Left ventricle myocardium inferior (tissue), 1 donor: Measurements from ENCODE around the gene FGD5. TPM values are rescaled to one million over a fixed set of nuclear protein-coding genes. Genes with fewer than 3 reads are reported as not detected.

Source experiments
- DNase-seq: peaks from one replicate; pipeline ENCODE4 v3.0.0-alpha.2; 2020
- H3K27ac ChIP-seq: fragments of 200-600 bp; replicated peaks from 2 replicates; pipeline ENCODE4 v1.8.0; 2021
- H3K27me3 ChIP-seq: fragments of 200-600 bp; 2 replicates; pipeline ENCODE4 v1.8.0; 2021; ENCODE audit warnings: low read depth
- H3K36me3 ChIP-seq: fragments of 200-600 bp; 2 replicates; pipeline ENCODE4 v1.8.0; 2021
- H3K4me1 ChIP-seq: fragments of 200-600 bp; 2 replicates; pipeline ENCODE4 v1.8.0; 2021
- H3K4me3 ChIP-seq: fragments of 200-600 bp; 2 replicates; pipeline ENCODE4 v1.8.0; 2021; ENCODE audit warnings: mild to moderate bottlenecking, moderate library complexity
- H3K9me3 ChIP-seq: fragments of 200-600 bp; replicated peaks from 2 replicates; pipeline ENCODE4 v1.8.0; 2021
- intact Hi-C: fragments of 100-400 bp; cut with micrococcal nuclease; formaldehyde crosslinking; loops from one replicate; pipeline ENCODE4 v1.11.0; 2022
- total RNA-seq: library from RNA; stranded (reverse); fragmentation: NEBNext Ultra II Directional; extraction: Animal tissue kit (Norgen Biotek cat#: 25700); gene quantifications from one replicate; pipeline ENCODE4 v1.2.1, GENCODE V29; 2021
- TF ChIP-seq, protein P1 (sequence below): fragments of 200-600 bp; IDR thresholded peaks from 2 replicates; pipeline ENCODE4 v1.8.0; 2021; ENCODE audit warnings: antibody characterized with exemption, mild to moderate bottlenecking, borderline replicate concordance
- donor health status: DM: no; HTN: yes; CAD: no; lungs with severe emphysema.

The FGD5 gene
- total RNA-seq, 1 donor from 2014 or later = 13.9 TPM

DNA sequence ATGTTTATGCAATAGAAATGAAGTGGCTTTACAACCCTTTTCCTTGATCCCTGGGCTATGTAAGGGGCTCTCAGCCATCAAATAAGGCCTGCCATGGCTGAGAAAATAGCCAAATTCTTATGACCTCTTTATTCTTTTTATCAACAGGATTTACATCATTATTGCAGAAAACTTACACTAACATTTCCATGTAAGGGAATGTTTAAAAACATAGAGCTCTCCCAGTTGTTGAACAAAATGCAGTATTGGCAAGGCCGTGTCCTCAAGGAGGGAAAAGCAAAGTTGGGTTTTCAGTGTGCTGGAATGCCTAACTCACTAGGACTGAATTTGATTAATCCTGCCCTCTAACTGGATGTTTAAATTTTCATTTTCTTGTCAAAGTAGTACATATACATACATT lies 150.9 kb downstream of the FGD5 start:
- H3K27ac ChIP-seq = no peak overlapping the region
- H3K9me3 ChIP-seq = peaks cover 8% of the 10 kb centered on the region
- H3K4me1 ChIP-seq = peaks cover 6% of the 10 kb centered on the region
- intact Hi-C loops = no loop called here
- TF ChIP-seq, protein P1, sequence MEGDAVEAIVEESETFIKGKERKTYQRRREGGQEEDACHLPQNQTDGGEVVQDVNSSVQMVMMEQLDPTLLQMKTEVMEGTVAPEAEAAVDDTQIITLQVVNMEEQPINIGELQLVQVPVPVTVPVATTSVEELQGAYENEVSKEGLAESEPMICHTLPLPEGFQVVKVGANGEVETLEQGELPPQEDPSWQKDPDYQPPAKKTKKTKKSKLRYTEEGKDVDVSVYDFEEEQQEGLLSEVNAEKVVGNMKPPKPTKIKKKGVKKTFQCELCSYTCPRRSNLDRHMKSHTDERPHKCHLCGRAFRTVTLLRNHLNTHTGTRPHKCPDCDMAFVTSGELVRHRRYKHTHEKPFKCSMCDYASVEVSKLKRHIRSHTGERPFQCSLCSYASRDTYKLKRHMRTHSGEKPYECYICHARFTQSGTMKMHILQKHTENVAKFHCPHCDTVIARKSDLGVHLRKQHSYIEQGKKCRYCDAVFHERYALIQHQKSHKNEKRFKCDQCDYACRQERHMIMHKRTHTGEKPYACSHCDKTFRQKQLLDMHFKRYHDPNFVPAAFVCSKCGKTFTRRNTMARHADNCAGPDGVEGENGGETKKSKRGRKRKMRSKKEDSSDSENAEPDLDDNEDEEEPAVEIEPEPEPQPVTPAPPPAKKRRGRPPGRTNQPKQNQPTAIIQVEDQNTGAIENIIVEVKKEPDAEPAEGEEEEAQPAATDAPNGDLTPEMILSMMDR = no peak
- no peak for DNase-seq
- peaks cover 51% of the 10 kb centered on the region for H3K36me3 ChIP-seq
- no peak overlapping the region for H3K4me3 ChIP-seq
- H3K27me3 ChIP-seq = no peaks in the 10 kb centered on the region

DNA sequence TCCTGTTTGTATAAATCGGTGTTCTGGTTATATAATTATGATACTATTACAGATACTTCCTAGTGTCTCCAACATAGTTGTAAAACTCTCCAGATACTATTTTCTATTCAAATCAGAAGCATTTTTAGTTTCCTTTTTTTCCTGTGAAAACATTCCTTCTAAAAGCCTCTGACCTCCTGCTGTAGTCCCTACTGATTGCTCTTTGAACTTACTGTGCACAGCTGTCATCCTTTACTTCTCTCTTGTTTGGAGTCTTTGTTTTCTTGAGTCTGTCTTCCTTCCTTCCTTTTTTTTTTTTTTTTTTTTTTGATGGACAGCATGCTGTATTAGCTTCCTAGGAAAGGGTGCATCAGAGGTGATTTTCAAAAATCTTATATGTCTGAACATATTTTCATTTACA lies 157.6 kb downstream of the FGD5 start:
- Histone ChIP-seq H3K4me1 (peaks cover 28% of the 10 kb centered on the region), H3K27ac (peak overlapping the region; percentile 34), H3K4me3 (no peak overlapping the region), H3K27me3 (no peaks in the 10 kb centered on the region), H3K9me3 (no peaks in the 10 kb centered on the region), H3K36me3 (peaks cover 27% of the 10 kb centered on the region)
- no peak for DNase-seq
- TF ChIP-seq, protein P1 = no peak
- intact Hi-C loops = no loop called here

DNA sequence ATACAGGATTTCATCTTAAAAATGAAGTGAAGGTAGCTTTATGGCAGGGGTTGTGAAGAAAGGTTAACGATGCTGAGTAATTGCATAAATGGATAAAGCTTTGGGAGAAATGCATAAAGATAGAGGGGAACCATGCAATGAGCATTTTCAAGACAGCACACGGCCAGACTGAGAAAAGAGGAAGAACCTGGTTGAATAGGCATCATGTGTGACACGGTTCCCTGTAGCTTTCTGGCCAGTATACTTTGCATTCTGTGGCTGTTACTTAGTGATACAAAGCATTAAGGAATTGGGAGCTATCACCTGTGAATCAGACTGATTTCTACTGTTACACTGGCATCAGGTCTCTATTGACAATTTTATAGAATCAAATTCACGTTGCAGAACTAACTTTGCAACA lies 161.9 kb downstream of the FGD5 start:
- Histone ChIP-seq H3K4me3 (no peak overlapping the region), H3K9me3 (peaks cover 7% of the 10 kb centered on the region), H3K4me1 (peaks cover 21% of the 10 kb centered on the region), H3K27me3 (no peaks in the 10 kb centered on the region), H3K27ac (no peak overlapping the region), H3K36me3 (no peaks in the 10 kb centered on the region)
- TF ChIP-seq, protein P1 = no peak
- no peak for DNase-seq
- intact Hi-C loops = no loop called here

Other genes with a start within 250 kb of the FGD5 start
- gene CCDC174, start 167.2 kb upstream of the FGD5 start, total RNA-seq = 11.9 TPM
- not detected for gene C3orf20, start 143.8 kb upstream of the FGD5 start, total RNA-seq
- 27.4 TPM for gene NR2C2, start 128.6 kb downstream of the FGD5 start, total RNA-seq
- 98.6 TPM for gene MRPS25, start 246.4 kb downstream of the FGD5 start, total RNA-seq